HepG2 (cell line): ENCODE data around the gene TADA2A. TPM values are rescaled to one million over a fixed set of nuclear protein-coding genes. Genes with fewer than 3 reads are reported as not detected.

ENCODE experiments used
- ARNTL ChIP-seq: sonication (generic); formaldehyde crosslinking; IDR thresholded peaks from 2 replicates; pipeline ENCODE4 v1.4.0; 2020; ENCODE audit warnings: mild to moderate bottlenecking, missing genetic modification reagents
- CBX1 ChIP-seq: IDR thresholded peaks from one replicate; pipeline ENCODE4 v1.6.1; 2016; ENCODE audit warnings: antibody characterized with exemption, low read depth
- CC2D1A ChIP-seq: sonication (generic); formaldehyde crosslinking; IDR thresholded peaks from 2 replicates; pipeline ENCODE4 v1.8.1; 2023; ENCODE audit warnings: mild to moderate bottlenecking, missing genetic modification reagents
- CENPT ChIP-seq: sonication (generic); formaldehyde crosslinking; IDR thresholded peaks from 2 replicates; pipeline ENCODE4 v1.8.0; 2022; ENCODE audit warnings: low read depth, mild to moderate bottlenecking, moderate library complexity, missing genetic modification reagents
- FOXJ3 ChIP-seq: sonication (generic); formaldehyde crosslinking; IDR thresholded peaks from 2 replicates; pipeline ENCODE4 v1.4.0; 2020; ENCODE audit warnings: missing genetic modification reagents, mild to moderate bottlenecking, borderline replicate concordance
- GABPB1 ChIP-seq: IDR thresholded peaks from 2 replicates; pipeline ENCODE4 v1.6.1; 2016; ENCODE audit warnings: mild to moderate bottlenecking, missing genetic modification reagents, moderate library complexity, missing compliant biosample characterization
- HOXA3 ChIP-seq: sonication (generic); formaldehyde crosslinking; IDR thresholded peaks from 2 replicates; pipeline ENCODE4 v1.5.0; 2020; ENCODE audit warnings: missing genetic modification reagents
- KAT8 ChIP-seq: IDR thresholded peaks from 2 replicates; pipeline ENCODE4 v1.6.1; 2016; ENCODE audit warnings: missing genetic modification reagents, missing compliant biosample characterization
- MAFF ChIP-seq: IDR thresholded peaks from 2 replicates; pipeline ENCODE4 v1.6.1; 2011; ENCODE audit warnings: low read depth, low read length, improper control_type of control experiment
- SKIL ChIP-seq: sonication (generic); formaldehyde crosslinking; IDR thresholded peaks from 2 replicates; pipeline ENCODE4 v1.8.0; 2022; ENCODE audit warnings: missing genetic modification reagents, mild to moderate bottlenecking, moderate library complexity, borderline replicate concordance
- SNAPC4 ChIP-seq: sonication (generic); formaldehyde crosslinking; IDR thresholded peaks from 2 replicates; pipeline ENCODE4 v1.4.0; 2020; ENCODE audit warnings: mild to moderate bottlenecking, missing genetic modification reagents
- SP2 ChIP-seq: sonication (generic); formaldehyde crosslinking; IDR thresholded peaks from 2 replicates; pipeline ENCODE4 v1.5.1; 2020; ENCODE audit warnings: mild to moderate bottlenecking, missing genetic modification reagents
- SPEN ChIP-seq: sonication (generic); formaldehyde crosslinking; IDR thresholded peaks from 2 replicates; pipeline ENCODE4 v1.5.1; 2020; ENCODE audit warnings: low read depth, mild to moderate bottlenecking, missing genetic modification reagents
- TAF15 ChIP-seq: fragments of 200-400 bp; formaldehyde crosslinking; IDR thresholded peaks from one replicate; pipeline ENCODE4 v1.6.1; 2018; ENCODE audit warnings: mild to moderate bottlenecking, low read depth, low read length; ENCODE audit not compliant: poor library complexity, severe bottlenecking
- XBP1 ChIP-seq: sonication (generic); formaldehyde crosslinking; IDR thresholded peaks from 2 replicates; pipeline ENCODE4 v1.5.0; 2020; ENCODE audit warnings: missing genetic modification reagents
- ZBTB43 ChIP-seq: sonication (generic); formaldehyde crosslinking; conservative IDR thresholded peaks from 2 replicates; pipeline ENCODE4 v1.4.0; 2020; ENCODE audit warnings: missing genetic modification reagents
- ZMYM4 ChIP-seq: sonication (generic); formaldehyde crosslinking; IDR thresholded peaks from 2 replicates; pipeline ENCODE4 v1.8.1; 2023; ENCODE audit warnings: mild to moderate bottlenecking, missing genetic modification reagents
- ZNF432 ChIP-seq: sonication (generic); formaldehyde crosslinking; IDR thresholded peaks from 2 replicates; pipeline ENCODE4 v1.5.0; 2020; ENCODE audit warnings: missing genetic modification reagents, mild to moderate bottlenecking, borderline replicate concordance
- ZNF501 ChIP-seq: sonication (generic); formaldehyde crosslinking; IDR thresholded peaks from 2 replicates; pipeline ENCODE4 v1.5.1; 2020; ENCODE audit warnings: mild to moderate bottlenecking, moderate library complexity, missing genetic modification reagents
- ZNF607 ChIP-seq: sonication (generic); formaldehyde crosslinking; IDR thresholded peaks from 2 replicates; pipeline ENCODE4 v1.5.1; 2020; ENCODE audit warnings: missing genetic modification reagents, mild to moderate bottlenecking, borderline replicate concordance
- ZNF740 ChIP-seq: sonication (generic); formaldehyde crosslinking; IDR thresholded peaks from 2 replicates; pipeline ENCODE4 v1.4.0; 2020; ENCODE audit warnings: missing genetic modification reagents
- ZSCAN31 ChIP-seq: sonication (generic); formaldehyde crosslinking; IDR thresholded peaks from 2 replicates; pipeline ENCODE4 v1.5.0; 2020; ENCODE audit warnings: low read depth, mild to moderate bottlenecking, missing genetic modification reagents
- polyA plus RNA-seq, 8 experiments: library from polyadenylated mRNA; depleted of rRNA in 3 of 8; stranded (reverse) in 7 of 8; unstranded in 1 of 8; fragments of >200 nt; fragmentation: Illumina TruSeq in 4 of 8; extraction: Trizol in 4 of 8; gene quantifications; 2 replicates each; pipeline versions ENCODE4 v1.2.1 to v1.2.3, GENCODE V29; 2011 to 2016; ENCODE audit warnings: low read depth in 4 of 8, missing spikeins in 1 of 8, mixed read lengths in 1 of 8; ENCODE audit not compliant: insufficient read depth in 1 of 8
- total RNA-seq, 5 experiments: library from RNA; depleted of rRNA; stranded (reverse); fragments of >200 nt; fragmentation: Illumina TruSeq; extraction: Trizol; gene quantifications; 2 replicates each; pipeline ENCODE4 v1.2.3, GENCODE V29; 2016; ENCODE audit warnings: low read depth in 1 of 5

The TADA2A gene
- total and polyA plus RNA-seq, 2 of the 13 experiments (the other 11 are each of a cell fraction or from before 2014, with no cell fraction given), result 8.0 to 14.0 TPM

- TF ChIP-seq CBX1 (no peak), ZMYM4 (no peak), SKIL (CRISPR knock-in tag) (no peak), ZBTB43 (no peak), SPEN (CRISPR knock-in tag) (peak; percentile 63; the same call in 1 of the 2 replicates), ZNF740 (CRISPR knock-in tag) (0 out of 2 replicates have a peak, but pooled peaks have one; percentile 21), MAFF (peak; percentile 94), KAT8 (no peak), FOXJ3 (peak; percentile 13; the same call in 1 of the 2 replicates), ZNF501 (no peak), CENPT (CRISPR knock-in tag) (no peak), CC2D1A (CRISPR knock-in tag) (no peak), ZNF607 (CRISPR knock-in tag) (no peak), ARNTL (0 out of 2 replicates have a peak, but pooled peaks have one; percentile 43), HOXA3 (CRISPR knock-in tag) (peak; percentile 58; the same call in 1 of the 2 replicates), XBP1 (CRISPR knock-in tag) (no peak), TAF15 (no peak), SNAPC4 (CRISPR knock-in tag) (no peak), ZSCAN31 (no peak), GABPB1 (CRISPR knock-in tag) (no peak), ZNF432 (CRISPR knock-in tag) (no peak), SP2 (CRISPR knock-in tag) (no peak)
Measured at GRCh38 chr17:37488009-37488604, 81.4 kb downstream of the TADA2A start (continued).
